Spleen (tissue), 11 donors: ENCODE measurements around the gene ZC3H12D. TPM values are rescaled to one million over a fixed set of nuclear protein-coding genes. Genes with fewer than 3 reads are reported as not detected.
A peak's percentile ranks its signal among the peaks of the same experiment; 100 is the strongest.

Experiments
- DNase-seq: peaks from one replicate; pipeline ENCODE4 v3.0.0-alpha.2; 2020
- H3K27ac ChIP-seq, 8 donors: fragments of 200-600 bp; sonication (generic) in 7 of 8; 1 replicate in 4 of 8; 2 replicates in 4 of 8; pipeline versions ENCODE4 v1.5.0 to v1.8.0; 2016 to 2021; ENCODE audit warnings: inconsistent platforms in 4 of 8, mild to moderate bottlenecking in 4 of 8, moderate library complexity in 1 of 8
- H3K27me3 ChIP-seq, 7 donors: fragments of 200-600 bp; sonication (generic) in 6 of 7; replicated peaks in 1 of 7; 1 replicate in 4 of 7; 2 replicates in 3 of 7; pipeline versions ENCODE4 v1.5.0 to v1.8.0; 2016 to 2021; ENCODE audit warnings: inconsistent platforms in 3 of 7, mild to moderate bottlenecking in 1 of 7
- H3K36me3 ChIP-seq, 6 donors: fragments of 200-600 bp; sonication (generic) in 5 of 6; 1 replicate in 4 of 6; 2 replicates in 2 of 6; pipeline versions ENCODE4 v1.5.0 to v1.8.0; 2016 to 2021; ENCODE audit warnings: inconsistent platforms in 2 of 6
- H3K4me1 ChIP-seq, 6 donors: fragments of 200-600 bp; sonication (generic) in 5 of 6; 1 replicate in 3 of 6; 2 replicates in 3 of 6; pipeline versions ENCODE4 v1.5.0 to v1.8.0; 2016 to 2021; ENCODE audit warnings: inconsistent platforms in 3 of 6
- H3K4me3 ChIP-seq, 8 donors: fragments of 200-600 bp; sonication (generic) in 7 of 8; 1 replicate in 4 of 8; 2 replicates in 4 of 8; pipeline versions ENCODE4 v1.5.0 to v1.8.0; 2016 to 2021; ENCODE audit warnings: inconsistent platforms in 4 of 8, mild to moderate bottlenecking in 4 of 8, moderate library complexity in 2 of 8
- H3K9me3 ChIP-seq, 8 donors: fragments of 200-600 bp; sonication (generic) in 7 of 8; 1 replicate in 4 of 8; 2 replicates in 4 of 8; pipeline versions ENCODE4 v1.5.0 to v1.8.0; 2016 to 2021; ENCODE audit warnings: inconsistent platforms in 4 of 8
- CTCF ChIP-seq, 11 experiments: fragments of 200-600 bp in 7 of 11; fragments of 450-650 bp in 4 of 11; sonication (generic) in 4 of 11; IDR thresholded peaks in 8 of 11; conservative IDR thresholded peaks in 3 of 11; 1 replicate in 7 of 11; 2 replicates in 4 of 11; pipeline versions ENCODE4 v1.4.0 to v1.8.0; 2016 to 2021; ENCODE audit warnings: antibody characterized with exemption in 11 of 11, inconsistent platforms in 4 of 11, mild to moderate bottlenecking in 1 of 11
- POLR2A ChIP-seq, 3 donors: fragments of 450-650 bp; IDR thresholded peaks; one replicate each; pipeline ENCODE4 v1.5.1; 2017; ENCODE audit warnings: antibody characterized with exemption in 3 of 3, mild to moderate bottlenecking in 1 of 3
- POLR2AphosphoS5 ChIP-seq, 3 donors: sonication (generic); formaldehyde crosslinking; IDR thresholded peaks; one replicate each; pipeline ENCODE4 v1.5.1; 2017; ENCODE audit warnings: antibody characterized with exemption in 3 of 3
- WGBS, 5 donors: extraction: QIAGEN DNeasy Blood & Tissue Kit in 3 of 5; methylation state at CpG; one replicate each; pipeline versions ENCODE4 v1.1.5 to v1.1.7; 2013 to 2018; 5-methylcytosine and 5-hydroxymethylcytosine counted together
- intact Hi-C: fragments of 100-400 bp; cut with DNase I; formaldehyde crosslinking; loops from one replicate; pipeline ENCODE4 v1.15.0; 2023; ENCODE audit warnings: low total_unique reads
- polyA plus RNA-seq, 3 donors: library from polyadenylated mRNA; stranded (reverse); fragments of 200-250 nt; gene quantifications; one replicate each; pipeline ENCODE4 v1.2.1, GENCODE V29; 2013
- total RNA-seq, 7 donors: library from RNA; depleted of rRNA in 3 of 7; stranded (reverse); fragments of >200 nt in 3 of 7; fragmentation: NEBNext Ultra II Directional in 4 of 7; extraction: Animal tissue kit (Norgen Biotek cat#: 25700) in 4 of 7; gene quantifications; one replicate each; pipeline versions ENCODE4 v1.1.0 to v1.2.1, GENCODE V29; 2016 to 2021
- donor health status: healthy with polysubstance abuse.
- donor health status: DM: no; HTN: no; CAD: no; lungs with moderate emphysema.
- donor health status: DM: no; HTN: no; CAD: no.
- donor health status: Bipolar disorder and iron deficiency.
- donor health status: healthy.
- donor health status: DM: no; HTN: no; CAD: no.
- donor health status: DM: yes; HTN: yes; CAD: no.

Gene ZC3H12D
- total and polyA plus RNA-seq, 10 donors, result 15.2 to 38.4 (median 22.8) TPM

- H3K27ac ChIP-seq, result peak overlapping the region; percentile 69 to 92 (median 90)
- no peaks in the 10 kb centered on the region for H3K36me3 ChIP-seq
- TF ChIP-seq CTCF (IDR thresholded peaks at IDR 0.05 in 8 of 11, conservative IDR thresholded peaks at IDR 0.05 in 3 of 11), result no peak
- no peak for TF ChIP-seq POLR2A (IDR thresholded peaks at IDR 0.05)
- TF ChIP-seq POLR2AphosphoS5 (IDR thresholded peaks at IDR 0.05), result no peak
- H3K27me3 ChIP-seq, result no peaks in the 10 kb centered on the region
- peaks cover 47 to 85% (median 66%) of the 10 kb centered on the region in 6 donors for H3K4me1 ChIP-seq
- WGBS, 5 donors, result 65 to 76% (median 73%) methylated on average over 11 of the region's 11 CpGs
- H3K9me3 ChIP-seq, result no peaks in the 10 kb centered on the region
- H3K4me3 ChIP-seq, result peak overlapping the region; percentile 31 to 66 (median 42)
- DNase-seq, result no peak
- intact Hi-C loops, result no loop called here
These were observed 762 bp downstream of the ZC3H12D start for GRCh38 chr6:149483849-149484655.

DNA sequence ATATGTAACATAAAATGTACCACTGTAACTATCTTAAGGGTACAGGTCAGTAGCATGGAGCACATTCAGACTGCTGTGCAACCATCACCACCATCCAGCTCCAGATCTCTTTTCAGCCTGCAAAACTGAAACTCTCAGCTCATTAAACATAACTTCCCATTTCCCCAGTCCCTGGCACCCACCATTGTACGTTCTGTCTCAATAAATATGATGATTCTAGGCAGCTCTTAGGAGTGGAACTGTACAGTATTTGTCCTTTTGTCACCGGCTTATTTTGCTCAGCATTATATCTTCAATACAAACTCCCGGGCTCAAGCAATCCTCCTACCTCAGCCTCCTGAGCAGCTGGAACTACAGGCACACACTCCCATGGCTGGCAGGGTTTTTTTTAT, 1.5 kb downstream of the ZC3H12D start:
- Histone ChIP-seq H3K4me1 (peaks cover 49 to 87% (median 65%) of the 10 kb centered on the region in 6 donors), H3K27me3 (no peaks in the 10 kb centered on the region), H3K9me3 (no peaks in the 10 kb centered on the region), H3K4me3 (peak overlapping the region in 7 of 8 donors; percentile 31 to 66 (median 42)), H3K27ac (peak overlapping the region; percentile 69 to 92 (median 90)), H3K36me3 (no peaks in the 10 kb centered on the region)
- intact Hi-C loops, result no loop called here
- WGBS, 5 donors, result 32 to 46% (median 37%) methylated on average over 3 of the region's 3 CpGs
- TF ChIP-seq POLR2AphosphoS5 (IDR thresholded peaks at IDR 0.05) (no peak), POLR2A (IDR thresholded peaks at IDR 0.05) (no peak), CTCF (IDR thresholded peaks at IDR 0.05 in 8 of 11, conservative IDR thresholded peaks at IDR 0.05 in 3 of 11) (no peak)
- DNase-seq, result no peak

DNA sequence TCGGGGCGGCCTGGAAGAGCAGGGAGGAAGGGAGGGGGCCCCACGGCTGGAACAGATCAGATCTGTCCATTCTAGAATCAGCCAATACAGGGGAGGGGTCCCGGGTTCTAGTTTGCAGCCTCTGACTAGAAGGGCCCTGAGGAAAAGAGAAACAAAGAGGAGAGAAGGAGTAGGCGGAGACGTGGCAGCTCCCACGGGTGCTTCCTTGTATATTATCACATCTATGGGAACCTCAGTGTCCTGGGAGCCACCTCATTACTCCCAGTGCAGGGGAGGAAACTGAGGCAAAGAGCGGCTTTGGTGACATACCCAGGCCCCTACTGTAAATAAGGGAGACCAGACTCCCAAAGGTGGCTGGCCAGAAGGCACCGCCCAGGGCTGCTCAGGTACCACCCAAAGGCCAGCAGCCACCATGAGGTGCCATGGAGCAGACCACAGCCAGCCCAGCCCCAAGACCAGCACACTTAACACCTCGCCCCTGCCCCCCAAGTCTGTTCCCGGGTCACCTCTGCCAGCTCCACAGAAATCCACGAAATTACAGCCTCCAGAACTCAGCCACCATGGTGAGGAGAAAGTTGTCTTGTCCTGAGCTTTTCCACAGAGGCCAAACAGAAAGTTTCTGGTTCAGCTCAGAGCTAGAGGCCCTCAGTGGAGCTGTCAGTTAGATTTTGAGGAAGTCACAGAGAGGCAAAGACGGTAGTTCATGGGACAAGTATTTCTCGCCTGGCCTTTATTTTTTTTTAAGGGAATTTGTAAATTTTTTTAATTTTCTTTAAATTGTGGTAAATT, 2.1 kb downstream of the ZC3H12D start:
- peak overlapping the region; percentile 69 to 92 (median 90) for H3K27ac ChIP-seq
- H3K4me3 ChIP-seq, result peak overlapping the region; percentile 27 to 66 (median 42)
- no peaks in the 10 kb centered on the region for H3K36me3 ChIP-seq
- TF ChIP-seq CTCF (IDR thresholded peaks at IDR 0.05 in 8 of 11, conservative IDR thresholded peaks at IDR 0.05 in 3 of 11), result no peak
- TF ChIP-seq POLR2A (IDR thresholded peaks at IDR 0.05), result no peak
- no peak for TF ChIP-seq POLR2AphosphoS5 (IDR thresholded peaks at IDR 0.05)
- peaks cover 49 to 93% (median 65%) of the 10 kb centered on the region in 6 donors for H3K4me1 ChIP-seq
- intact Hi-C loops, result no loop called here
- peak; percentile 85 for DNase-seq
- no peaks in the 10 kb centered on the region for H3K9me3 ChIP-seq
- no peaks in the 10 kb centered on the region for H3K27me3 ChIP-seq
- 17 to 37% (median 28%) methylated on average over 12 to 14 of the region's 14 CpGs for WGBS, 5 donors
